NB4 (cell line): ENCODE results near the gene MADD.

Experiments
- CTCF ChIP-seq: IDR thresholded peaks from one replicate; pipeline ENCODE4 v1.5.1; 2012; ENCODE audit warnings: low read depth, low read length
- POLR2A ChIP-seq: IDR thresholded peaks from 2 replicates; pipeline ENCODE4 v1.6.1; 2011; ENCODE audit warnings: mild to moderate bottlenecking; ENCODE audit not compliant: insufficient read length; ENCODE audit errors: extremely low read depth

GRCh38 chr11:47251751-47252150 lies 18.2 kb upstream of the MADD start:
- TF ChIP-seq POLR2A (no peak), CTCF (no peak)
